NCI-H187 treated with DMSO at 0.1 percent for 48 hours (cell line): ENCODE measurements around the gene SGK2.

Source experiments
- DNase-seq: peaks from one replicate; lab custom pipeline; 2025; lab: John Stamatoyannopoulos, UW

Gene SGK2

GRCh38 chr20:43558412-43559146 is at the start of gene SGK2:
Gene SGK2 (plus strand): TSS chr20:43559027. CDS start chr20:43566496, 7,469 bp downstream.
- no peak for DNase-seq

DNA sequence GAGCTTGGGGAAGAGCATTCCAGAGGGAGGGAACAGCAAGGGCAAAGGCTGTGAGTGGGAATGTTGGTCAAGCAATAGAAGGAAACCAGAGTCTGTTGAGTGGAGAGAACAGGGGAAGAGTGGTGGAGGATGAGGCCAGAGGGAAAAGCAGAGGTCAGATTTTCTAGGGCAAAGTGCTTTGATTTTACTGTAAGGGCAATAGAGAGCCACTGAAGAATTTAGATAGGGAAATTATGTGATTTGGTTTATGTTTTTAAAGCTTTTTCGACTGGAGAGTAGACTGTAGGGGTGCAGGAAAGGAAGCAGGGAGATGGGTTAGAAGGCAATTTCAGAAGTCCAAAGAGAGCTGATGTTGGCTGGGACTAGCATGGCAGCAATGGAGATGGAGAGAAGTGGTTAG is 46.9 kb upstream of the SGK2 start:
- no peak for DNase-seq

DNA sequence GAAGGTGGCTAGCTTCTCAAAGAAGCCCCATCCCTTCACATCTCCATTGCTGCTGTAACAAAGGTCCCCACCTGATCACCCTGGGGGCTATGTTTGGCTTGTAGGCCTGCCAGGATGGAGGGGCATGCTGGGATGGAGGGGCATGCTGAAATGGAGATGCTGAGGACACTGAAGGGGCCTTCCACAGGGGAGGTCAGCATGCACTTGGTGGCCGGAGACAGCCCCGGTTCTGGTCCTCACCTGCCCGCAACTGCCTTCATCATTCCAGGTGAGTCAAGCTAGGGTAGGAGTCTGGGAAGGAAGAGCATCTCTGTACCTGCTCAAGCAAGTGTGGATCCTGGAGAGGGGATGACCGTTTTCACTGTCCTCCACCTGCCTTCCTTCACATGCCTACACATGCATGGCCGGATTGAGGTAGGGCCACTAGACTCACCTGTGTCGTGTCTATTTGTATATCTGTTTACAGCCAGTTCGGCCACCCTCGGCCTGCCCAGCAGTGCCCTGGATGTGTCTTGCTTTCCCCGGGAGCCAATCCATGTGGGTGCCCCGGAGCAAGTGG is 45.4 kb upstream of the SGK2 start:
- no peak for DNase-seq

DNA sequence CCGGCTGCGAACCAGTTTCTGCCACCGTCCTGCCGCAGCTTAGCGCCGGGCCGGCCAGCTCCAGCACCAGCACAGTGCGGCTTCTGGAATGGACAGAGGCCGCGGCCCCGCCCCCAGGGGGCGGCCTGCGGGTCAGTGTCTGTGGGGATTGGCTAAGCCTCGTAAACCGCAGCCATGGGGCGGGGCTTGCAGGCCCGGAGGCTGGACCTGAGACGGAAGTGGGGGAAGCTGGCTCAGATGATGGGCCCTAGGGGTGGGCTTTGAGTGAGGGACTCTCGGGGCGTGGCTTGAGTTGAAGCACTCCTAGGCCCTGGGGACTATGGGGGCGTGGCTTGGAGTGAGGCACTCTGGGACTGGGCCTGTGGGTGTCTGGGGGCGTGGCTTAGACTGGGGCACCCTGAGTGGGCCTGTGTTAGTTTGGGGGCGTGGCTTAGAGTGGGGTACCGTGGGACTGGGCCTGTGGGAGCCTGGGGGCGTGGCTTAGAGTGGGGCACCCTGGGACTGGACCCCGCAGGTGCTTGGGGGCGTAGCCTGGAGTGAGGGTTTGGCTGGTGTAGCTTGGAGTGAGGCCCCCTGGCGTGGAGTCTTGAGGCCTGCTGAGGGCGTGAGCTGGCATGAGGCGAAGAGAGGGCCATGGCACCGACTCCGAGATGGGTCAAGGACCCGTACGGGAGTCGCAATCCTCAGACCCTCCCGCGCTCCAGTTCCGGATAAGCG is 44.7 kb upstream of the SGK2 start:
- DNase-seq, result no peak

GRCh38 chr20:43514648-43514999 is 44.2 kb upstream of the SGK2 start:
- no peak for DNase-seq

GRCh38 chr20:43515628-43516027 is 43.2 kb upstream of the SGK2 start:
- DNase-seq, result no peak

GRCh38 chr20:43516251-43516824 is 42.5 kb upstream of the SGK2 start:
- DNase-seq, result no peak

DNA sequence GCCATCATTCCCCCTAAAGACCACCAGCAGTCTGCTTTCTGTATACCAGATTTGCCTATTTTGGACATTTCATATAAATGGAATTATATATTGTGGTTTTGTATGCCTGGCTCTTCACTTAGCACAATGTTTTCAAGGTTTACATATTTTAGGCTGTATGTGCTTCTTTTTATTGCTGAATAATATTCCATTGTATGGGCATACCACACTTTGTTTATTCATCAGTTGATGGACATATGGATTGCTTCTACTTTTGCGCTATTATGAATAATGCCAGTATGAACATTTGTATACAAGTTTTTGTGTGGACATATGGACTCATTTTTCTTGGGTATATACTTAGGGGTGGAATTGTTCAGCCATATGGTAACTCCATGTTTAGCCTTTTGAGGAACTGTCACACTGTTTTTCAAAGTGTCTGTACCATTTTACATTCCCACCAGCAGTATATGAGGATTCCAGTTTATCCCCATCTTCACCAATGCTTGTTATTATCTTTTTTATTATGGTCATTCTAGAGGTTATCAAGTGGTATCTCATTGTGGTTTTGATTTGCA is 38.7 kb upstream of the SGK2 start:
- DNase-seq, result no peak

- DNase-seq, result no peak
Measured at GRCh38 chr20:43525021-43525420, 33.8 kb upstream of the SGK2 start.

DNA sequence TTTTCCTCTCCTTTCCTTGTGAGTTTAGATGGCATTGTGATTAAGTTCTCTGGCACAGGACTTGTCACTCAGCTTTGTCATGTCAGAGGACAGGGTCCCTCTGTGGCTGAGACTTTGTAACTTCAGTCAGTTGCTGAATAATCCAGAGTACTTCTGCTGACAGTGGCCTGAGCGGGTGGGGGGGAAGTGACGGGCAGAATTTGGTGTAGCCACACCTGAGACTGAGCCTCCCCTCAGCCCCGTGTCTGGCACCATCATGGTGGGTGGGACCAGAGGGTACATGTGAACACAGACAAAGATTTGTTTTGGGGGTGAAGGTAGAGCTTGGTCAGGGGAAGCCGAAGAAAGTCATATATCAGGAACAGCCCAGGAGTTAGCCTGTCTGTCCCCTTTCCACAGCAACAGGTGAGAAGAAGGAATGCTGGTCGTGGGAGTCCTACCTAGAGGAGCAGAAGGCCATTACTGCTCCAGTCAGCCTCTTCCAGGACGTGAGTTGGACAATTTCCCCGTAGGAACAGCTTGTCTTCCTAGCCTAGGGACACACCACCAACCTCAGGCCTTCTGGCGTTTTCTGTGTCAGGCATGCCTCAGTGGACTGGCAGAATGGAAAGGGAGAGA is 30.5 kb upstream of the SGK2 start:
- DNase-seq, result no peak

DNA sequence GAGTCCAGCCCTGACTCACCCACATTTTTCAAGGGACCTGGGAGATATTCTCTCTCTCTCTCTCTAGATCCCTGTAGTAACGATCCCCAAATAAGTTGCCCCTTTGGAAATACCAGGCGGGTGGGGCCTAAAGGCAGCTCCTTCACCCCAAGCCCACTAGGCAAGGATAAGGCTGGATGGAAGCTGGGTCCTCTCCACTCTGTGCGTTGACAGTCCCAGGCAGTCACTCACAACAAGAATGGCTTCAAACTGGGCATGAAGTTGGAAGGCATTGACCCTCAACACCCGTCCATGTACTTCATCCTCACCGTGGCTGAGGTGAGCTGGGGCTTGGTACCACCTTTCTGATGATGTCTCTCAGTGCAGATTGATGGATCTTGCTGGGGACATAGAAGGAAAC is 29.8 kb upstream of the SGK2 start:
- DNase-seq, result no peak

- no peak for DNase-seq
Measured at GRCh38 chr20:43529457-43530153, 29.2 kb upstream of the SGK2 start.

- no peak for DNase-seq
Measured at GRCh38 chr20:43530321-43531090, 28.3 kb upstream of the SGK2 start.

DNA sequence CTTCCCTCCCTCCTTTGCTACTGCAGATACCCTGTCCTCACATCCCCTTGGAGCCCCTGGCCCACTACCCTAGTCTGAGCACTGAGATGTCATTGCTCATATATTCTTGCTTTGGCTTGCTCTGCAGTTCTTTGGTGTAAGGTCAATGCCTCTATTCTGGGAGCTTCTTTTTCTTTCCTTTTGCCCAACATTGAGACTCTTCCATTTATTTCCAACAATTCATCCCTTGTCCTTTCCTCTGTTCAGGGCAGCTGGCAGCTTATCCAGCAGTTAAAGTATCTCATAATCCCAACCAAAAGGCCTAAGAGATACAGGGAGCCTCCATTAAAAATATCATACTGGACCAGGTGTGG is 27.8 kb upstream of the SGK2 start:
- DNase-seq, result no peak

DNA sequence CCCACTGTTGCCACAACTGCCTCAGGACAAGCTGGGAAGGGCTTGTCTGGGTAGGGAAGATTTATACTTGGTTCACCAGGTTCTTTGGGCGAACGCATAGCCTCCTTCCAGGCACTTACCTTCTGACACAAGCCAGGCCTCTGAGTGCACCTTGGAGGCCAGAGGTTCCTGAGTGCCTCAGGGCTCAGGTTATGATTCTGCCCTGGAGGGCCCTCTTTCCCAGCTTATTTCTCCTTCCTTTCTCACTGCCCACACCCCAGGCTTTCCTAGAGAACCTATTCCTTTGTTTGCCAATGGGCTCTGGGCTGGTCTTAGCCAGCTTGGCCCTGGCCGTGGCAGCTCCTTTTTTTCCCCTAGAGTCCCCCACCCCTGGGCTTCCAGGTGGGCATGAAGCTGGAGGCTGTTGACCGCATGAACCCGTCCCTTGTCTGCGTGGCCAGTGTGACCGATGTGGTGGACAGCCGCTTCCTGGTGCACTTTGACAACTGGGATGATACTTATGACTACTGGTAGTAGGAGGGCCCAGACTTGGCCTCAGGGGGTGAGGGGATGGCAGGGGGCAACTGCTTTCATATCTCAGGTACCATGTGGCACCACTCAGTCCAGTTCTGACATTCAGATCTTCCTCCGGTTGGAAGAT is 26.3 kb upstream of the SGK2 start:
- DNase-seq, result no peak

- no peak for DNase-seq
Measured at GRCh38 chr20:43533060-43533459, 25.8 kb upstream of the SGK2 start.

DNA sequence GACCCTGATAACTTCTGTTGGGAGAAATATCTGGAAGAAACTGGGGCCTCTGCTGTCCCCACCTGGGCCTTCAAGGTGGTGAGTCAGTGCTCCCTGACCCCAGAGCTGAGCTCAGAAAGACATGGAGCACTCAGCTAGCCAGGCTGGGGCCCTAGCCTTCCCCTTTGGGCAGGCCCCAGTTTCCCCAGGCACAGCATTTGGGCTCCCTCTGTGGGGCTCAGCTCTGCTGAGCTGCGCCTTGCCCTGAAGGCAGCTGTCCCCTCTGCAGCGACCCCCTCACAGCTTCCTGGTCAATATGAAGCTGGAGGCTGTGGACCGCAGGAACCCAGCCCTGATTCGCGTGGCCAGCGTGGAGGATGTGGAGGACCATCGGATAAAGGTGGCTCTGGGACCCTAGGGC is 24.8 kb upstream of the SGK2 start:
- no peak for DNase-seq

DNA sequence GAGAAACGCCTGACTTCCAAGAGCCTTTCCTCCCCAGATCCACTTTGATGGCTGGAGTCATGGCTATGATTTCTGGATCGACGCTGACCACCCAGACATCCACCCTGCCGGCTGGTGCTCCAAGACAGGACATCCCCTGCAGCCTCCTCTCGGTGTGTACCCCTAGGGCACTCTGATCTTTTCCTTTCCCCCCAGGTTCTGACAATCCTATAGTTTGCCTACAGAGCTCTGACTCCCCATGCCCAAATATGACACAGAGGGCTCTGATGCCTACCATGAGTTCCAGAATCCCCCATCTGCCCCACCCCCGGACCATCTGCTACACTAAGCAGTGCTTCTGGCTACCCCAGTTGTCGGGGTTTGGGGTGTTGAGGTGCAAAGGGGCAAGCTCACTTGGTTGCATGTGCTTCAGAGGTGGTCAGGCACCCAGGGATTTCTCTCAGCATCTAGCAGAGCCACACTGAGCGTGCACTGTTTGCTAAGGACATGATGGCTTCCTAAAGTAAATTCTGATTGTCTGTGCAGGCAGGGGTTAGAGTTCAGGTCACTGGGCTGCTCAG is 24.0 kb upstream of the SGK2 start:
- DNase-seq, result no peak

GRCh38 chr20:43535370-43536004 is 23.3 kb upstream of the SGK2 start:
- no peak for DNase-seq
